ENCODE results near the gene GART.

- TF ChIP-seq GATA2 (IDR thresholded peaks at IDR 0.05; ENCODE audit: low read depth, low read length) = no peak; the same call in 1 of the 2 replicates
- no peak for TF ChIP-seq GATA3 (IDR thresholded peaks at IDR 0.05; ENCODE audit: low read depth, low read length)
Measured at GRCh38 chr21:33588485-33589335, 46.8 kb upstream of the GART start, which contains the start of gene DONSON.

Data from SH-SY5Y (cell line).